GM19372 (cell line): ENCODE results near the gene TK2.
"Not testable (repeated sequence)": the region's sequence is repeated elsewhere in the genome, so short reads cannot be mapped to it uniquely, and the experiment has no call there.

ENCODE experiments used
- ATAC-seq: cut with Tn5 transposase; IDR thresholded peaks from one replicate; pipeline ENCODE4 v1.9.1; 2021; ENCODE audit warnings: mild to moderate bottlenecking, low read depth, moderate library complexity; ENCODE audit not compliant: unreplicated experiment

The TK2 gene

GRCh38 chr16:66471716-66472393, 78.1 kb downstream of the TK2 start:
- ATAC-seq = no peak

- no peak for ATAC-seq
These were observed 78.7 kb downstream of the TK2 start for GRCh38 chr16:66471264-66471663.

- ATAC-seq = no peak
These were observed 79.4 kb downstream of the TK2 start for GRCh38 chr16:66470556-66470955.

GRCh38 chr16:66469947-66470546, 79.9 kb downstream of the TK2 start:
- ATAC-seq = no peak

GRCh38 chr16:66469291-66469946, 80.5 kb downstream of the TK2 start:
- ATAC-seq = no peak

GRCh38 chr16:66468321-66468965, 81.5 kb downstream of the TK2 start:
- no peak for ATAC-seq

GRCh38 chr16:66467611-66468010, 82.3 kb downstream of the TK2 start:
- ATAC-seq = no peak

GRCh38 chr16:66466636-66467035, 83.3 kb downstream of the TK2 start:
- not testable (repeated sequence) for ATAC-seq

GRCh38 chr16:66465946-66466345, 84.0 kb downstream of the TK2 start:
- ATAC-seq = not testable (repeated sequence)

GRCh38 chr16:66462912-66463311, 87.0 kb downstream of the TK2 start:
- ATAC-seq = no peak

GRCh38 chr16:66460703-66461102, 89.2 kb downstream of the TK2 start:
- ATAC-seq = no peak

- no peak for ATAC-seq
These were observed 90.0 kb downstream of the TK2 start for GRCh38 chr16:66459878-66460277.

- ATAC-seq = no peak
These were observed 91.1 kb downstream of the TK2 start for GRCh38 chr16:66458853-66459252.

- no peak for ATAC-seq
These were observed 91.6 kb downstream of the TK2 start for GRCh38 chr16:66458292-66458691.
